HG03097 (cell line): ENCODE results near the gene IL1RAPL2.
"Not testable (repeated sequence)": the region's sequence is repeated elsewhere in the genome, so short reads cannot be mapped to it uniquely, and the experiment has no call there.

ENCODE experiments used
- ATAC-seq: cut with Tn5 transposase; IDR thresholded peaks from one replicate; pipeline ENCODE4 v1.9.1; 2021; ENCODE audit not compliant: unreplicated experiment, low FRiP score

Gene IL1RAPL2

DNA sequence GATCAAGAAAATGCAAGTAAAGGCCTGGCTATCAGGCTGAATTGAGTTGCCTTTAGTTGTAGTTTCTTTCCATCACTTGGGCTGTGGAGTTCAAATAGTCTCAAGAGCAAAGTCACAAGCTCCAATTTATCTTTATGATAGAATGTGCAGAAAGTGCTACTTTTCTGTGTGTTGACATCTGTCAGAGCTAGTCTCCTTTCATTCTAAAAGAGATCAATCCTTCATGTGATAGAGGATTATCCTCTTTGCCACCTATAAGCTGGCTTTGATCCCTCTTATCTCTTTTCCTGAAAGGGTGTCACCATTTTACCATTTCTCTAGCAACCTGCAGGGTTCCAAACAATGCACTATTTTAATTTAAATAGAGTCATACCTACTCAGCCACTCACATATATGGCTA lies 429.5 kb downstream of the IL1RAPL2 start:
- no peak for ATAC-seq

DNA sequence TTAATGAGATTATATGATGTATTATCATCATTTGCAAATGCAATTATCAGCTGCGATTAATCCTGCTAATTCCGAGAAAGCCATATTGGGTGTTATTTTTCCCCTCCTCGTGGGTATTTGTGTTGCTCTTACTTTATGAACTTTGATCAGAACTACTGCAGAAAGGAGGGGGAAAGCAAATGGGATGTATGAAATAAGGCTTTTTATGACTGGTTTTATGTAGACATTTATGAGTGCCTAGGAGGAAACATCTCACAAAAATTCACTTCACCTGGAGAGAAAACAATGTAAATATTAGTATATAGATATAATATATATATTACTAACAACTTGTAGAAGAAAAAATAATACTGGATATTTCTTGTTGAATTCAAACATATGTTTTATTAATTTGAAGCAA lies 440.1 kb downstream of the IL1RAPL2 start:
- no peak for ATAC-seq

- ATAC-seq, result no peak
Measured at GRCh38 chrX:105006996-105007395, 441.0 kb downstream of the IL1RAPL2 start.

DNA sequence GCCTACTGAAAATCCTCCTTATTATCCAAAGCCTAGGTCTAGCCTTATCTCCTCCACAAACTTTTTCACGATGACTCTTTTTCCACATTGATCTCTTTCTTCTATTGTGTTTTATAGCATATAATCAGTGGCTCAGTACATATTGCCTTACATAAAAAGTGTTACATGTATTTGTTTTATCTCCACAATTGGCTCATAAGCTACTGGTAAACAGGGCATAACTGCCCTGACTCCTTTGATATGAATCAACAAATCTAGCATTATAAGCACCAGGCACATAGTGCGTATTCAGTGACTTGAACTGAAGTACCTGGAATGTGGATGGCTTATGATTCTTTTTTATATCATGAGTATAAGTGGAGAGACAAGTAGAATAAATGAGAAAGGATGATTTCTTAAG lies 447.7 kb downstream of the IL1RAPL2 start:
- ATAC-seq, result no peak

DNA sequence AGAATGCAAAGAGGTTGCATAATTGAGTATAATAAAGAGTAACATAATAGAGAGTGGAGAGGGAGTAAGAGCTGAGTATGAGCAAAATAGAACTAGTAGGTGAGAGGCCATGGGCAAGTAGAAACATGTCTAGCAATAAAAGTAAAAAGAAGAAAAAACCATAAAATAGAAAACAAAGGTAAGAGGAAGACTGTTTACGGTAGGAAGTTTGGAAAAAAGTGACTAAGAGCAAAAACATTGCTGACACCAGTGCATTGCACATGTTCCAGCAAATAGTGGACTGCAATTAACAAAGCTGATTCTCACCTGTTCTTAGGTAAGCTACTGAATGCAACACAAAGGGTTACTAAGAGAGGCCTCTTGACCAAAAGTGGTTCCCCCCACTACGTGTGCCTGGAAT lies 451.6 kb downstream of the IL1RAPL2 start:
- no peak for ATAC-seq

DNA sequence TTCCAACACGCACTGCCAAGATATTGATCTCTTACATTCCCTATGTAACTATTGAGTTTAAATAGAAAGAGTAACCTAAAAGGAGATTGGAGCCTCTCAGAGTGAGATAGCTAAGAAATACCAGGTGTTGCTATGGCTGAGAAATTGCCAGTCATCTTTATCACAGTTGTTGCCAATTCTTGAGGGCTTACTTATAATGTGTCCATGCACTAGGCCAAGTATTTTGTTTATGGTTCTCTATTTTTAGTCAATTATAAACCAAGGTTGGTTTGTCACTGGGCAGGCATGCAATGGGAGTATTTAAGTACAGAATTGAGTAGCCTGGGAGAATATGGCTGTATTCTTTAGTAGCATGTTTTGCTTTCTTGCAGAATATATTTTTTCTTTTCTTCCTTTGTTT lies 452.9 kb downstream of the IL1RAPL2 start:
- no peak for ATAC-seq

DNA sequence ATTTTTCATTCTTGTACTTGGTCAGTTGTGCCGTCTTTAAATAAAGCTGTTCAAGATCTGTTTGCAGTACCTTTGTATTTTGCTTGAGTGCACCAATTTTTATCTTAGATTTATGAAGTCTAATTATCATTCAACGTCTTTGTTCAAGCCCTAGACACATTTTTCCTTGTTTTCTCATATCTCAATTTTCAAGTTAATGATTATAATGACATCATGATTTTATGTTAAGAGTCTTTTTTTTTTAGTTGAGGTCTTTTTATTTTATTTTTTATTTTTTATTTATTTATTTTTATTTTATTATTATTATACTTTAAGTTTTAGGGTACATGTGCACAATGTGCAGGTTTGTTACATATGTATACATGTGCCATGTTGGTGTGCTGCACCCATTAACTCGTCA lies 463.0 kb downstream of the IL1RAPL2 start:
- not testable (repeated sequence) for ATAC-seq

GRCh38 chrX:105038672-105039328 lies 472.8 kb downstream of the IL1RAPL2 start:
- no peak for ATAC-seq

DNA sequence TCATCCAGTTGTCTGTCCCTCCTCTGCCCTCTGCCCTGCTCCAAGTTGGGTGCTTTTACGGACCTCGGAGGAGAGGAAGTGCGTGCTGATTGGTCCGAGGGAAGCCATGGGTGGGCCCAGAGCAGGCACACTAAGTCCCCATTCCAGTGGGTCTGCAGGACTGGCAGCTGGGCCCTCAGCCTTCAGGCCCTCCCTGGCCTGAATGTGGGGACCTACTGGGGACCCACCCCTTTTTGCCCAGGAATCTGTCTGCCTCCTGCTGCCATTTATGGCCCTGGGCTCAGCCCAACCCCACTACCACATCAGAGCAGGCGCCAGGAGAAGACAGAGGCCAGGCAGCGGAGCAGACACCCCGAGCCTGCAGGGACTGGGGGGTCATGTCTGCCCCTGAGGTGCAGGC lies 484.9 kb downstream of the IL1RAPL2 start:
- ATAC-seq, result no peak

DNA sequence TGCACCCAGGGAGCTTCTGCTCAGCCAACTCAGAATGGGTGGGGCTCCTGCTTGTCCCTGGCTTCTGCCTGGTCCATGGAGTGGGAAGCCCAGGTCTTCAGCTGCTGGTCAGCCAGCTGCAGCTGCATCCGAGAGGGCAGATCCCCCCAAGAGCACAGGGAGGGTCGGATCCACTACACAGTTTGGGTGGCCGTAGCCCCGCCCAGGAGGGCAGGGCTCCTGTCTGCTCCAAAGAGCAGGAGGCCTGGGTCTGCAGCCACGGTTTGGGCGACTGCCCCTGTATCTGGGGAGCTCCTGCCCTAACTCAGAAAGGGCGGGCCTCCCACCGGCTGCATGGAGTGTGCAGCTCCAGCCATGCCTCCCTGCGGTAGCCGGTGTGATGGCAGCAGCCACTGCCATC lies 485.4 kb downstream of the IL1RAPL2 start:
- no peak for ATAC-seq

- ATAC-seq, result no peak
Measured at GRCh38 chrX:105052926-105053325, 486.9 kb downstream of the IL1RAPL2 start.

DNA sequence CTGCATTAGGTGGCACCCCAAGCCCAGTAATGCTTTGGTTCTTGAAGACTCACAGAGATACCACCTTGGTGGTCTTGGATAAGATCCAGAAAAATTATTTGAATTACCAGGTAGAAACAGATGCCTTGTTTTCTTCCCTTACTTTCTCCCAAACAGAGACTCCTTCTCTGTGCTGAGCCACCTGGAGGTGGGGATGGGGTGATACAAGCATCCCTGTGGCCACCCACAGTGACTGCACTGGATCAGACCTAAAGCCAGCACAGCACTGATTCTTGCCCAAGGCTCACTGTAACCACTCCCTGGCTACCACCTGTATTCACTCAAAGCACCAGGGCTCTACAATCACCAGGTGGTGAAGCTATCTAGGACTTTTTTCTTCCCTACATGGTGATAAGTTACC lies 497.7 kb downstream of the IL1RAPL2 start:
- no peak for ATAC-seq

- no peak for ATAC-seq
Measured at GRCh38 chrX:105098201-105098600, 532.2 kb downstream of the IL1RAPL2 start.

DNA sequence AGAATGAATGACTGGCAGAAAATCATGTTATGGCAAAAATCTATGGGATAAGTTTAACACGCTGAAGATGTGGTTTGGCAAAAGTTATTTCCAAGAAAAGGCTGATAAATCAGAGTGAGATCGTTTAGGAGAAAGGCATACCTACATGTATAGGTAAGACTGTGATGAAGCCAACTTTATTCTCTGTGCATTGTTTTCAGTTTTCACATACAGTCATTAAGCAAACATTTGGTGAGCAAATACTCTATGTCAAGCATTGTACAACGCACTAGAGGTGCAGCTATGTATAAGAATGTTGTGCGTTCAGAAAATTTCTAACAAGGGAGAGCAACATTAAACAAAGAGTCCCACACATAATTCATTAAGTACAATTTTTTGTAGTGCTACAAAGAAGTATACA lies 532.8 kb downstream of the IL1RAPL2 start:
- ATAC-seq, result no peak

DNA sequence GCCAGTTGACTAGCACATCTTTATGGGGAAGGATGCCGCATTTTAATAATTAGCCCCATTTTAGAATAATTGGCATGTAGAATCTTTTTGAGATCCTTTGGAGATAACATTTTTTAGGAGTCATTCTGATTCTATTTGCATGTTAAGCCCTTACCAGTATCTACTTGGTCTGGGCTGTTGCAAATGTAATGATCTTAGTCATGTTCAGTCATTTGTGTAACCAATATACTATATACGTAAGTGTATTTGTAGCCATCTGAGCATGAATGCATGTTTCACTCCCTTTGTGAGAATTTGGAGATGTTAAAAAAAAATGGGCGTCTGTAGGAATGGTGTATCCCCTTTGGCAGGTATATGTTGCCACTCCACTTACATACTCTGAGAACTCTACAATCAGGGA lies 535.4 kb downstream of the IL1RAPL2 start:
- no peak for ATAC-seq

- no peak for ATAC-seq
Measured at GRCh38 chrX:105109936-105110335, 543.9 kb downstream of the IL1RAPL2 start.

- ATAC-seq, result no peak
Measured at GRCh38 chrX:105114554-105115130, 548.6 kb downstream of the IL1RAPL2 start.

- not testable (repeated sequence) for ATAC-seq
Measured at GRCh38 chrX:105115596-105116320, 549.8 kb downstream of the IL1RAPL2 start.

DNA sequence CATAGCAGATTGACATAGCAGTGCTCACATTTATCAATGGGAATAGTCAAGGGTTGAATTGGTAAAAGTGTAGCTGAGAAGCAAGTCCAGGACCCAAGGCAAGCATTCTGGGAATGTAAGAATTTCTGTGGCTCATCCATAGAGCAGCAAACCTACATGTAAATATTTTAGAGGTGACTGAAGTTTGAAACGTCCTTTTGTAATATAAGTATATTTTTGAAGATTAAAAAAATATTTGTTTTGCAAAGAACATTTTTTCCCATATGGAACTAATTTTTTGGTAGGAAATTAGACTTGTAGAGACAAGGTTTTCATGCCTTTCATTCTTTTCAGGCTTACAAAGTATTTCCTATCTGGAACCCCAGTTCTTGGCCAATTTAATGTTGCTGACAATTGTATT lies 550.5 kb downstream of the IL1RAPL2 start:
- no peak for ATAC-seq

DNA sequence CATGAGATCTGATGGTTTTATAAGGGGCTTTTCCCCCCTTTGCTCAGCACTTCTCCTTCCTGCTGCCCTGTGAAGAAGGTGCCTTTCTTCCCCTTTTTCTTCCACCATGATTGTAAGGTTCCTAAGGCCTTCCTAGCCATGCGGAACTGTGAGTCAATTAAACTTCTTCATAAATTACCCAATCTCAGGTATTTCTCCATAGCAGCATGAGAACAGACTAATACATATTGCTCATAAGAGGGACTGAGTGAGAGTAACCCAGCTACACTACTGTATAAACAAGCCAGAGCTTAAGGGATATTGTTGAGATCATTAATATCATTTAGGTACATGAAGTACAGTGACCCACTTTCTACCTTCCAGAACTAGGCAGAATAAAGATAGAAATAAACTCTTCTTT lies 551.6 kb downstream of the IL1RAPL2 start:
- ATAC-seq, result no peak

DNA sequence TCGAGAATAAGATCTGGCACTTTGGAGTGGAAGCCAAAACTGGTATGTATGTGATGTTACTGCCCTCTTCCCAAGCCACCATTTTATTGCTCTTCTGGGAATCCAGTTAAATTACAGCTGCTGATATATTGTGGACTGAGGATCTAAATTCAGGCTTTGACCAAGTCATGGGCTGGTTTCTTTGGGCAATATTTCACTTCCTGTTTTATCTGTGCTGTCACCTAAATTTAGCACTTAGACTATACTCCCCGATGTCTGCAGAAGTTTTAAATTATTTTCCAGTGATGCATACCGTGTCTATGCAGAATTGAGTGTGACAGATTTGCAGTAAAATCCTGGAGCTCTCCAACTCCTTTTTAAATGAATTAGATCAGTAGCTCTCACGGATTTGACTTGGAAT lies 554.5 kb downstream of the IL1RAPL2 start:
- ATAC-seq, result no peak

DNA sequence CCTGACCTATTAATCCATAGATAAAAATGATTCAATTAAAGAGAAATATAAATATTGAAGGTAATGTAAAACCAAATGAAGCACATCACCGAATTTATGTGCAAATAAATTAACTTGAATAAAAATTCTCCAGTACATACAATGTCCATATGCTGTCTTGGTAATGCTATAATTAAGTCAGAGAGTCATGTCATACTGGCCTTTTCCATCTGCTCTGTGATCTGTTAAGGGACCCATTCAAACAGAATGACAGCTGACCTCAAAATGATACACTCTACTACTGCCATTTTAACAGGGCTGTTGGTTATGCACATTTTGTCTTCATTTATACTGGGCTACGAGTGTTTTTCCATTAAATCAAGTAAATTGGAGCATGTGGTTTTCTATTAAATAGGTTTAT lies 555.2 kb downstream of the IL1RAPL2 start:
- no peak for ATAC-seq
